ENCODE measurements around the gene IER2.
A peak's percentile ranks its signal among the peaks of the same experiment; 100 is the strongest.
"Not testable (repeated sequence)": the region's sequence is repeated elsewhere in the genome, so short reads cannot be mapped to it uniquely, and the experiment has no call there.

Gene IER2

DNA sequence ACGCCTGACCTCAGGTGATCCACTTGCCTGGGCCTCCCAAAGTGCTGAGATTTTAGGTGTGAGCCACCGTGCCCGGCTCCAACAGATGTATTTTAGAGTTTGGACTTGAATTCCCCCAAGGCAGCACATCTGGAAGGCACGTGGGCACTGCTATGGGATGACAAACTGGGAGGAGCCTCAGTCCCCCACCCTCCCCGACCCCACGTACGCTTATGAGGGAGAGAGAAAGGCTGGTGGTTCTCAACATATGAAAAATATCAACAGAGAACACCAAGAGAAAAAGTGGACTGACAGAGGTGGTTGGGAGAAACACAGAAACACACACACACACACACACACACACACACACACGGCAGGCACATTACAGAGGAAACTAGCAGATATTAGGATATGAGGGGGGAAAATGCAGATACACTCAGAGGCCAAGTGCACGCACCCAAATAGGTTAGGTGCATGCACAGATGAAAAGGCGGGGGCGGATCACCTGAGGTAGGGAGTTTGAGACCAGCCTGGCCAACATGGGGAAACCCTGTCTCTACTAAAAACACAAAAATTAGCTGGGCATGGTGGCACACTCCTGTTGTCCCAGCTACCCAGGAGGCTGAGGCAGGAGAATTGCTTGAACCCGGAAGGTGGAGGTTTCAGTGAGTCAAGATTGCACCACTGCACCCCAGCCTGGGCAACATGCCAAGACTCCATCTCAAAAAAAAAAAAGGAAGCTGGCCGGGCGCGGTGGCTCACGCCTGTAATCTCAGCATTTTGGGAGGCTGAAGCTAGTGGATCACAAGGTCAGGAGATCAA is 3.2 kb upstream of the IER2 start:
- DNase-seq = no peak

DNA sequence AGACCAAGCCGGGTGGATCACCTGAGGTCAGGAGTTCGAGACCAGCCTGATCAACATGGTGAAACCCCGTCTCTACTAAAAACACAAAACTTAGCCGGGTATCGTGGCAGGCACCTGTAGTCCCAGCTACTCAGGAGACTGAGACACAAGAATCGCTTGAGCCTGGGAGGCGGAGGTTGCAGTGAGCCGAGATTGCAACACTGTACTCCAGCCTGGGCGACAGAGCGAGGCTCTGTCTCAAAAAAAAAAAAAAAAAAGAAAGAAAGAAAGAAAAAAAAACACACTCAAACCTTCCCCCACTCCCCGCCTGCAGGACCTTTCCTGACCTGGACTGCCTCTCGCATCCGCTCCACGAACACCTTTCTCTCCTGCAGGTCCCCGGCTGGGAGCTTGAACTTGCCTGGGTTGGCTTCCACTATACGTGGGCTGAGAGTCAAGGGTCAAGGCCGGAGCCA is 1.0 kb upstream of the IER2 start:
- DNase-seq = not testable (repeated sequence)

DNA sequence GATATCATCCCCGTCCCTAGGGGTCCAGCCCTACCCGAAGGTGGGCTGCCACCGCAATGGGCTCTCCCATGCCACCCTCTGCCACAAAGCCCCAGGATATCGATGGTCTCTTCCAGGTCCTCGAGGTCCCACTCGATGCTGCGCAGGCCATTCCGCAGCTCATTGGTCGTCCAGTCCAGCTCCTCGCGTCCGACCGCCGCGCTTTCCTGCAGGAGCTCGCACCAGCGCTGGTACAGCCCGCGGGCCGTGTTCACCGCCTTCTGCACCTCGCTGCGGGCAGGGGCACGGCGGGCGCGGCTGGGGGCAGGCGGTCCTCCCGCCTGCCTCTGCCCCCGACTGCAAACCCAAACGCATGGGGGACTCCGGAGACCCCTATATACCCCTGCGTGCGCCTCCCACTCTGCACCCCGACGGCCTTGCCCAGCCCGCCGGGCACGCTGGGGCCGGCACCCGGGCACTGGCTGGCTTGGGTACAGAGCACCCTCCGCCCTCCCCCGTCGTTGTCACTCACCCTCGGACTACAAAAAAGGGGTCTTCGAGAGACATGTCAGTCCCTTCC is 504 bp upstream of the IER2 start:
- DNase-seq = no peak

DNA sequence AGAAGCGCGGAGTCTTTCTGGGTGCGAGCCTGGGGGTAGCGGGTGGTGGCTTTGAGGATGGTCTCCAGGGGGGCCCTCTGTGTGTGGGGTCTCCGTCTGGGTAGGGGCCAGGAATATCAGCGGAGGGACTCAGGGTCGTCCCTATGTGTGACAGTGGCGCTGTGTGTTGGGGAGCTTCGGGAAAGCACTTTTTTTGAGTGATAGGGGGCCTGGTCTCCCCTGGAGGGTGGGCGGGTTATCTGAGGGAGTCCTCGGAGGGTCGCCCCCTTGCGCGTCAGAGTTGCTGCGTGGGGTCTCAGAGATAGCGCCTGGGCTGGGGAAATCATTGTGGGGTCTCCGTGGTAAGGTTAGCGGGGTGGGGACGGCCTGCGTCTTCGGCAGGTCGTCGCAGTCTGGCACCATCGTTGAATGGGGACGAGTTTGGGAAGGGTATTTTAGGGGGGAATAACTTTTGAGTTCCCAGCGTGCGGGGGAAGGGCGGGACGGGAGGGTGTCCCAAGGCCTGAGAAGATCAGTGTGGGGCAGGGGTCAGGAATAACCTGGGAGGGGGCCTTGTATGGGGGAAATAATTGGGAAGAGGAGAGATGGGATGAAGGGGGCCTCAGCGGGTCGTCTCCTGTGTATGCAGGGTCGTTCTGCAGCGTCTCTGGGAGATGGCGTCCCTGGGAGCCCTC is 857 bp downstream of the IER2 start:
- DNase-seq = no peak

DNA sequence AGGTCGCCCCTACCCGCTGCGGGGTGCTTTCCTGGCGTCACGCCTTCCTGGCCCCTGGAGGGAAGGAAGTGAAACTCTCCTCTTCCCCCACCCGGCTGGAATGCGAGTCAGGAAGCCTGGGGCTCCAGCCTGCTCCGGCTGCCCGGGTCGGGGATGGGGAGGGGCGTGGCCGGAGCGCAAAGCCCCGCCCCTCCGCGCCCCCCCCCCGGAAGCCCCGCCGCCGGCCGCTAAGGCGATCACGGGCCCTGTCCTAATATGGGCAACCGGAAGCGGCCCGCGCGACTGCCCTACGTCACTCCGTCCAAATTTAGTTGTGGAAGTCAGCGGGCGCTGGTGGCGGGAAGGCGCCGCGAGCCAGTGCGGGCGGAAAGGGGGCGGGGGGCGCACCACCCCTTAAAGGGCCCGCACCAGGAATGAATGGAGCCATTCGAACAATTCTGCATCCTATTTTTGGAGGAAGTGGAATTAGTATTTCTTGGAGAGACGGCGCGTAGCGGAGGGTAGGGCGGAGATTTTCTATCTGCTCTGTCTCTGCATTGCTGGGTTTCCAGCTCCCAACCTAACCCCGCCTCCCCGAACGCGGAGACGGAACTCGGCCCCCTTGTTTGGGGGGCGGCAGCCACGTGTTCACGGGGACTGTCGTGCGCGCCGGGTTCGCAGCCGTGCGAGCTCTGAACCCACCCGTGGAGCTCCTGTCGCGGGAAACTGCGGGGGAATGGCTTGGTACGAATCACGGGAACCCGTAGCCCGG is 1.6 kb downstream of the IER2 start:
- peak; percentile 91 for DNase-seq

DNA sequence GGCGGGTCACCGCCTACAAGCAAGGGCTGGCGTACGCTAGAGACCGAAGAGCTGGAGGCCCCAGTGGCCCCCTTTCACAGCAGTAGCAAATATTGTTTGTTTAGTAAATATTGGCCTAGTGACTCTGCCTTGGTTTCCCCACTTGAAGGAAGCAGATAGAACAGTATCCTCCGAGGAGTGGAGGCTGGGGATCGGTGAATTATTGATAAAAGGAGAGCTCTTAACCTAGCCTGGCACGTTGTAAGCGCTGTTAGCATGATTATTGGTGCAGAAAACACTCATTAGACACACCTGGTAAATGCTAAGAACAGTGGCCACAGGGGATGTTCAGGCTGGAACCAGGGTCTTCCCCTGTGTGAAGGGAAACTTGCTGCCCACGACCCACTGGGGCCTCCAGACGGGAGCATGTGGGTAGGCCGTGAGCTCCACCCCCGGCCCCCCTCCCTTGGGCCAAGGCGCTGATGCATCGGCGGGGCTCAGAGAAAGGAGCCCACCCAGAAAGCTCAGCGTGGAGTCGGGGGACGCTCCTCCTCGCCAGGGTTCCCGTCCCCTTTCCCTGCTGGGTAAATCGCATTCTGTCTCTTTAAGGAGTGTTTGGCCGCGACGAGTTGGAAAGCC is 2.3 kb downstream of the IER2 start:
- no peak for DNase-seq

DNA sequence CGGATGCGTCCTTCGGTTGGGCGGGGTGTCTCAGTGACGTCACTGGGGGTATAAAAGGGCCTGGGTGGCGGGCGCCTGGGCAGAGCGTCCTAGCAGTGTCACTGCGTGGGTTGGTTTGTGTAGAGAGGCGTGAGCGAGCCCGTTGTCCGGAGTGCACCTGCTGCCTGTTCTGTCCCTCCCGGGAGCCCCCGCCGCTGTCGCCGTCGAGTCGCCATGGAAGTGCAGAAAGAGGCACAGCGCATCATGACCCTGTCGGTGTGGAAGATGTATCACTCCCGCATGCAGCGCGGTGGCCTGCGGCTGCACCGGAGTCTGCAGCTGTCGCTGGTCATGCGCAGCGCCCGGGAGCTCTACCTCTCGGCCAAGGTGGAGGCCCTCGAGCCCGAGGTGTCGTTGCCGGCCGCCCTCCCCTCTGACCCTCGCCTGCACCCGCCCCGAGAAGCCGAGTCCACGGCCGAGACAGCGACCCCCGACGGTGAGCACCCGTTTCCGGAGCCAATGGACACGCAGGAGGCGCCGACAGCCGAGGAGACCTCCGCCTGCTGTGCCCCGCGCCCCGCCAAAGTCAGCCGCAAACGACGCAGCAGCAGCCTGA is 2.9 kb downstream of the IER2 start:
- peak; percentile 78 for DNase-seq

DNA sequence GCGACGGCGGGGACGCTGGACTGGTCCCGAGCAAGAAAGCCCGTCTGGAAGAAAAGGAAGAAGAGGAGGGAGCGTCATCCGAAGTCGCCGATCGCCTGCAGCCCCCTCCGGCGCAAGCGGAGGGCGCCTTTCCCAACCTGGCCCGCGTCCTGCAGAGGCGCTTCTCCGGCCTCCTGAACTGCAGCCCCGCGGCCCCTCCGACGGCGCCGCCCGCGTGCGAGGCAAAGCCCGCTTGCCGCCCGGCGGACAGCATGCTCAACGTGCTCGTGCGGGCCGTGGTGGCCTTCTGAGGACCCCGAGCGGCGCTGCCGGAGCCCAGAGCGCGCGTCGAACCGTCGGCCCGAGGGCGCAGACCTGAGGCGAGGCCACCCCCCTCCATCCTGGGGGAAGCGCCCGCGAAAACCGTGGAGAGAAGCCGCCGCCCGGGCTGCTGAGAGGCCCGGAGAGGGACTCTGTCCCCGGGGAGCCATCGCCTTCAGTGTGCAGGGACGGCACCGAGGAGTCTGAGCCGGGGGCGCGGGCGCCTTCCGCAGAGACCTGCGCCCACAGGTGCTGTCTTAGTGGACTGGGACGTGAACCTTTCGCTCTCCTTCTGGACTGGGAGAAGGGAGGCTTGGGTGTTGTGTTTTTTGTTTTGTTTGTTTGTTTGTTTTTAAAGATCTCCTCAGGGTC is 3.5 kb downstream of the IER2 start:
- no peak for DNase-seq

DNA sequence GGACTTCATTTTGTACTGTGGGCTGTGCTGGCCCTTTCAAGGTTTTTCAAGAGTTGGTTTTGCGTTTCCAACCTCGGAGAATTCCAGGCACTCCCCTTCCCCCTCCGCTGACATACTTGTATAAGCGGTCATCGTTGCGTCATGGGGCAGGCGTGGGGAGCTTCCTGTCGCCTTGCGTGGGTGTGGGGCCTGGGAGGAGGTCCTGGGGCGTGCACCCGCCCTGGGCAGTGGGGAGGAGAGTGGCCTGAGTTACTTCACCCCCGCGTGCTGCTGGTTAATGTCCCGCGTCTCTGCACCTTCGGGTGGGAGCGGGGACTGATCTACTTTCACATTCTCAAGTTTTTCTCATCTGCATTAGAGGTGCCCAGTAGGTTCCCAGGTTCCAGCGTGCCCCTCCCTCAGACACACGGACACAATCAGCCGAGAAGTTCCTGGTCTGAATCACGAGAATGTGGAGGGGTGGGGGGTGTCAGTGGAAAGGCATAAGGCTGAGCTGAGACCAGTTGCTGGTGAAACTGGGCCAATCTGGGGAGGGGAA is 4.1 kb downstream of the IER2 start:
- no peak for DNase-seq

DNA sequence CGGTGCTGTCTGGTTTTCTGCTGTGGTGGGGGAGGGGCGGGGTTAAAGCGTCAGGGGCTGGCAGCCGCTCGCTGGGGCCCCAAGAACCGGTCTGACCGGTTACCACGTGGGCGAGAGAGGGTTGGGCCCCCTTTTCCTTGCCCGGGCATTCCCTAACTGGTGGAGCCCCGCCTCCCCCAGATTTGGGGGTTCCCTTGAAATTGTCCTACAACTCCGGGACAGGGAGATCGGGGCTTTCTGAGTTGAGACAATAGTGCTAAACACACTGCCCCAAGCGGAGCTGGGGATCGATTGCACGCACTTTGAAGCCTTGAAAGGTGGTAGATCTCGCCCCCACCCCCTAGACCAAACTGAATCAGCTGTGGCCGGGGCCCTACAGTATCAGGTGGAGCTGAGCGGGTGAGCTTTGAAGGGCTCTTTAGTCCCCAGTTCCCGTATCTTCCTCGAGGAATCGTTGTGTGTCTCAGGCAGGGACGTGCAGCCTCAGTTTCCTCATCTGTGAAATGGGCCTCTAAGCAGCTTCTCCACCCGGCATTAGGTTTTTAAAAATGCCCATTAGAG is 4.8 kb downstream of the IER2 start:
- DNase-seq = no peak

DNA sequence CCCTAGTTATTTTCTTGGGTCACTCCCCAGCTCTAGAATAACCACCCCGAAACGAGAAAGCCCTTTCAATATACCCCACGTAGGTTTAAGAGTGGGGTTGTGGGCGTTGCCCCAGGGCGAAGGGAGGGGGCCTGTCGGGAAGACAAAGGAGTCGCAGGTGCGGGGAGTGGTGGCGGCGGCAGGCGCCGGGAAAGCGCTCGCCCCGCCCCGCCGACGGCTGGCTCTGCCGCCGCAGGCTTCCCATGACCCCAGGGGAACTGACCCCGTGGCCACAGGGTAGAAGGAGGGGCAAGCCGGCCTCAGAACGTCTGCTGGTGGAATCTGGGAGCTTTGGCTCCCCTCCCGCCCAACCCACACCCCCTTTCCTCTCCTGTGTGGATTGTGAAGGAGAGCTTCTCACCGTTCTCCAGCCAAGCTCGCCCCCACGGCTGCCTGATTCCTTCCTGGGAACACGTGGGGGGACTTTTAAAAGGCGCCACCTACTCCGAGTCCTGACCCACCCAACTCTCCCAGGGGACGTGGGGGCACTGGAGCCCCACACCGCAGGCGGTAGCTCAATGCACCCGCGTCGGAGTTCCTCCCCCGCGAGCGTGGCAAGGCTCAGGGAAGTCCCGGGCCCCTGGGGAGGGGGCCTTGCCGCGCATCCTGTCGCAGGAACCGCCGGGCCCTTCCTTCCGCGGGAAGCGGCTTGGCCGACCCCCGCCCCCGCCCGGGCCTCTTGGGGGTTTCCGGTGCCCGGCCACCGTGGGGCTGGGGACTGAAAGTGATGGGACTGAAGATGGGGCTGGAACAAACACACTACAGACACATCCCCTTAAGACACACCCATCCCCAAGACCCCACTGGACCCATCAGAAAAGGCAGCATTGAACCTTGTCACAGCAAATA is 5.5 kb downstream of the IER2 start:
- no peak for DNase-seq

DNA sequence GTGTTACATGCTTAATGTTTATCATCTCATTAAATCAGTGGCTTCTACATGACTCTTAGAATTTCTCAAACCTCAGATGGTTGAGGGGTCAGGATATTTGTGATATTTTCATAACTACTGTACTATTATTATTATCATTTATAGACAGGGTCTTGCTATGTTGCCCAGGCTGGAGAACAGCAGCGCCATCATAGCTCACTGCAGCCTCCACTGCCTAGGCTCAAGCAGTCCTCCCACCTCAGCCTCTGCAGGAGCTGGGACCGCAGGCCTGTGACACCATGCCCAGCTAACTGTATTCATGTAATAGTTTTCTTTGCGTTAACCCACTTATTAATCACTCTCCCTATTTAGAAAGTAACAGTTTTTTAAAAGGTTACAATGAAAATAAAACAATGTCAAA is 9.5 kb downstream of the IER2 start:
- DNase-seq = no peak

DNA sequence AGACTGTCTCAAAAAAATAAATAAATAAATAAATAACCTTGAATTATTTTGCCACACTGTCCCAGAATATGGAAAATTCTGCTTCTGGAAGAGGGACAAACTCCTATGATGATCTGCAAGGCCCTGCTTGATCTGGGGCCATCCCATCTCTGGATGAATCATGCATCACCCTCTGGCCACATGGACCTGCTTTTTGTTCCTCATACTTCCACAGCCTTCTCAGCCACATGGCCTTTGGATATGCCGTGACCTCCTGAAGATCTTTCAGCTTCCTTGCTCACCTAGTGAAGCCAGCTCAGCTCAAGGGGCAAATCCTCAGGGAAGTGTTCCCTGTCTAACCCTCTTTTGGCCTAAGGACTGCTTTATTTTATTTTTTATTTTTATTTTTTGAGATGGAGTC is 10.3 kb downstream of the IER2 start:
- no peak for DNase-seq

DNA sequence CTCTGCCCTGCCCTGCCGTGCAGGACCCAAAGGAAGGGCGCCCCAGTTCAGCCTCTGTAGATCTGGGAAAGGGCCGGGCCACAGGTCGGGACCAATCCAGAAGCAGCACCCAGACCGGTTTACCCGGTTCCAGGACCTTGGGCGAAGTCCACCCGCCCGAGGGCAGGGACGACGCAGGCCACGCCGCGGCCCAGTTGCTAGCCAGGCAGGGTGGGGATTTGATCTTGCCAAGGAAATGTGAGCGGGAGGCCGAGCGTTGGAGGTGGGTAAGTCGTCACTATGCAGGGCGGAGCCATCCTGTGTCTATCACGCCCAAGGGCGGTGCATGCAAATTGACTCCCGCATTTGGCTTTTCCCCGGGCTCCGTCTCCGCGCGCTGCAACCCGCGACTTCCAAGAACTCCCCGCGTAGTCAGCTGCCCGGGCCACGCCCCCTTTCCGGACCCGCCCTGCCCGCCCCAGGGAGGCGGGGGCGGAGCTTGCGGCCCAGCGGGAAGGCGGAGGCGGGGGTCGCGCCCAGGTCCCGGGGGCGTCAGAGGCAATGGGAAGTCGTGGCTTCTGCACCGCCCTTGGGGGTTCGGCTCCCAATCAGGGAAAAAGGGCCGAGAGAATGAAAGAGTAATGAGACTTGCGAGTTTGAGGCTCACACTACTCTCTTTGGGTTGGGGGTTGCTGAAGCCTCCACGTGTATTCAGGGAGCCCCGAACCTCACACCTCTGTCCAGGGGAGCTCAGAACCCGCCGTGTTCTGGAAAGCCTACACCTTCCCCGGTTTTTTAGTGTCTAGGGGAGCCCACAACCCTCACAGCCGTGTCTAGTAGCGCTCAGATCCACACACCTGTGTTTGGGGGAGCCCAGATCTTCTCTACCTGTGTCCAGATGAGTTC is 12.8 kb downstream of the IER2 start:
- peak; percentile 87 for DNase-seq

DNA sequence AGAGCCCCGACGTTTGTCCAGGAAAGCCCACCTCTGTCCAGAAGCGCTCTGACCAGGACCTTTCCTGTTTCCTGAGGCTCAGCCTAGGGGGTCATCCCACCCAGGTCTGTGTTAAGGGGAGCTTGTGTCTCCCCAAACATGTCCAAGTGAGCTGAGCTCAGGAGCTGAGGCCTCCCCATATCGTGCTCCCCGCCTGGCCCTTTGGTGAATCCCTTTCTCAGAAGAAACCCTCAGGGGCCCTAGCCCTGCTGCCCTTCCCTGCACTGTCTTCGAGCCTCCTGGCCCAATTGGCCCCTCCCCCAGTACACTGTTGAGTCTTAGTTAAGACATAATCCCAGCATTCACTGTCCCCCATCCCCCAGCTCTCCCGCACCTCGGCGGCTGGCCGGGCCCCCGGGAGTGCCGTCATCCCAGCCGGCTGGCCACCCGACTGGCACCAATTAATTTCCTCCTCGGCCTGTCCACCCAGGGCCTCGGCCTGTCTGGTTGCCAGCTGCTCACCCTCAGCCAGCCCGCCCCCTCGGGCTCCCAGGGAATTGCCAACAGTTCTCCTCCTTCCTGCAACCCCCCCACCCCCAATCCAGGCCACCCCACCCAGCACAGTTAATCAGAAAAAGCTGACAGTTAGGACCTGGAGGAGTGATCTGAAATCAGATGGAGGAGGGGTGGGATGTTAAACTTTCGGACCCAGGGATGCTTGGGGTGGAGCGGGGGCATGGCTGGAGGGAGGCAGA is 13.6 kb downstream of the IER2 start:
- DNase-seq = no peak

DNA sequence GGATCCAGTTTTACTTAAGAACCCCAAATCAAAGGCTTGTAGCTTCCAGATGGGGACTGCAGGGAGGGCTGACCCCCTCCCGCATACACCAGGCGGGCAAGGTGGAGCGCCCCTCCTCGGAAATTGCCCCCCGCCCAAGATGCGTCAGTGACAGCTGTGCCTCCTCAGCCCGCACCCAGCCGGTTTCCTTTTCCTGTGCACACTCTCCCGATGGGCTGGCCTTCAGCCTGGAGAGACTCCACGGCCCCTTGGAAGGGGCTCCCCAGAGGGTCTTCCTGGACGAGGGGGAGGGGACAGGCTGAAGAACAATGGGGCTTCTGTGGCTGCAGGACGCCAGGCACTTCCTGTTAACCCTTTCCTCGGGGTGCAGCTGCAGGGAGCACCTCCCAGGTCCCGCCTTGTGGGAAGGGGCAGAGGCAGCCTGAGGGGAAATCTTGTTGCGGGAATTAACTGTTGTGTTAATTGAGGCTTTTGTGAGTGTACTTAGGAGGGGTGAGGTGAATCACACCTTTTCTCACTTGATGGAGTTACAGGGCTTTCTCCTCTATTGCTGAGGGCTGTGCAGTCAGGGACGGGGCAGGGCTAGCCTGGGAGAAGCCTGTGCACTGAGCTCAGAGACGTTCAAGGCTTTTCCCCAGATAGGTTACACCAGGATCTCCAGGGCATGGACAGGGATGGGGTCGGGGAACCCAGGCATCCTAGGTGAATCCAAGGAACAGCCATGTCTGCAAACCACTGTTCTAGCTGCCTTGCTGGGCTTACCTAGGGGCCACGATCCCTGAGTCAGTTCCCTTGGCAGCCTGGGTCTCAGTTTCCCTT is 14.3 kb downstream of the IER2 start:
- DNase-seq = no peak

DNA sequence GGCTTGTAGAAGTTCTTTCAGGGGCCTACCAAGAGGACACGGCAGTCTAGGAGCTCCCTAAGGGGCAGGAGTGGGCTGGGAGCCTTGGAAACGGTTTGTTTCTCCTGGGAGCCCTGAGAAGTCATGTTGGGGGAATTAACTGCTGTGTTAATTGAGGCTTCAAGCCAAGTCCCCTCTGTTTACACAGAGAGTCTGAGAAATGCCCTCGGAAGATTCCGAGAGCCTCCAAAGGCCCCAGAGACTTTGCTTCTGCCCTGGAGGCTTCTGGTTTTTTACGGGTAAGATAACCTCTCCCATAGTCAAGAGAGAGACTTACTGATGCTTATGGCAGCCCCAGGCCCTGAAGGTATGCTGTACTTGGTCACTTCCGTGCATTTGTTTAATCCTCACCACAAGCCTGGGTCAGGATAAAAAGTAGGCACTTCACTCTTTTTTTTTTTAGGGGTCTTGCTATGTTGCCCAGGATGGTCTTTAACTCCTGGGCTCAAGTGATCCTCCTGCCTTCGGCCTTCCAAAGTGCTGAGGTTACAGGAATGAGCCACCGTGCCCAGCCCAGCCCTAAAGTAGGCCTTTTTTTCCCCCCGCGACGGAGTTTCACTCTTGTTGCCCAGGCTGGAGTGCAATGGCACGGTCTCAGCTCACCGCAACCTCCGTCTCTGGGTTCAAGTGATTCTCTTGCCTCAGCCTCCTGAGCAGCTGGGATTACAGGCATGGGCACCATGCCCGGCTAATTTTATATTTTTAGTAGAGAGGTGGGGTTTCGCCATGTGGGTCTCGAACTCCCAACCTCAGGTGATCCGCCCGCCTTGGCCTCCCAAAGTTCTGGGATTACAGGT is 15.2 kb downstream of the IER2 start:
- no peak for DNase-seq

All from NCI-H2029 treated with DMSO at 0.1 percent for 48 hours (cell line).